Suprapubic skin (tissue), 3 donors: ENCODE measurements around the gene TPRN.

Experiments used
- CTCF ChIP-seq, 2 donors: fragments of 200-600 bp in 1 of 2; fragments of 450-650 bp in 1 of 2; sonication (generic) in 1 of 2; IDR thresholded peaks; one replicate each; pipeline ENCODE4 v1.5.1; 2016 to 2019; ENCODE audit warnings: antibody characterized with exemption in 2 of 2, mild to moderate bottlenecking in 1 of 2, moderate library complexity in 1 of 2
- EP300 ChIP-seq: sonication (generic); formaldehyde crosslinking; IDR thresholded peaks from one replicate; pipeline ENCODE4 v1.6.1; 2017; ENCODE audit warnings: antibody characterized with exemption
- POLR2A ChIP-seq, 2 donors: fragments of 450-650 bp; IDR thresholded peaks; one replicate each; pipeline ENCODE4 v1.6.1; 2017; ENCODE audit warnings: antibody characterized with exemption in 2 of 2, mild to moderate bottlenecking in 2 of 2, moderate library complexity in 2 of 2

- TF ChIP-seq CTCF (IDR thresholded peaks at IDR 0.05) (no peak), EP300 (no peak), POLR2A (IDR thresholded peaks at IDR 0.05) (no peak)
Measured at GRCh38 chr9:137191245-137191644, 9.3 kb downstream of the TPRN start.
